HFF-Myc (cell line): Measurements from ENCODE around the gene GRID2IP.
A peak's percentile ranks its signal among the peaks of the same experiment; 100 is the strongest.

Experiments used
- DNase-seq: peaks from one replicate; pipeline ENCODE4 v3.0.0-alpha.2; 2011; ENCODE audit warnings: low read depth; ENCODE audit errors: extremely low read depth
- H3K4me3 ChIP-seq: replicated peaks from 2 replicates; pipeline ENCODE4 v1.5.1; 2011; ENCODE audit warnings: low read depth, mild to moderate bottlenecking, control low read depth, low read length
- CTCF ChIP-seq: IDR thresholded peaks from 2 replicates; pipeline ENCODE4 v1.5.1; 2012; ENCODE audit warnings: mild to moderate bottlenecking, low read depth, low read length, control low read depth; ENCODE audit errors: missing control alignments

The GRID2IP gene

GRCh38 chr7:6486438-6487183 lies 64.7 kb downstream of the GRID2IP start:
- H3K4me3 ChIP-seq: no peak overlapping the region
- DNase-seq: no peak
- TF ChIP-seq CTCF: no peak

GRCh38 chr7:6482743-6483119 lies 68.5 kb downstream of the GRID2IP start:
- TF ChIP-seq CTCF: no peak
- DNase-seq: no peak

GRCh38 chr7:6482307-6482706 lies 69.0 kb downstream of the GRID2IP start:
- no peak for TF ChIP-seq CTCF
- DNase-seq: no peak
- peak overlapping the region; percentile 88 for H3K4me3 ChIP-seq

More at GRCh38 chr7:6482743-6483119, 68.5 kb downstream of the GRID2IP start:
- H3K4me3 ChIP-seq: peak overlapping the region; percentile 88

- DNase-seq: no peak
- TF ChIP-seq CTCF: no peak
- H3K4me3 ChIP-seq: peak overlapping the region; percentile 12
Measured at GRCh38 chr7:6481445-6481844, 69.8 kb downstream of the GRID2IP start.

- H3K4me3 ChIP-seq: no peak overlapping the region; the same call in 1 of the 2 replicates
- no peak for DNase-seq
- no peak for TF ChIP-seq CTCF
Measured at GRCh38 chr7:6480323-6480660, 71.0 kb downstream of the GRID2IP start.

- no peak for DNase-seq
- no peak overlapping the region for H3K4me3 ChIP-seq
- no peak for TF ChIP-seq CTCF
Measured at GRCh38 chr7:6479067-6479466, 72.2 kb downstream of the GRID2IP start.

- no peak for TF ChIP-seq CTCF
- H3K4me3 ChIP-seq: no peak overlapping the region
- no peak for DNase-seq
Measured at GRCh38 chr7:6478186-6478585, 73.1 kb downstream of the GRID2IP start.
